Middle frontal gyrus (tissue), 1 donor: Measurements from ENCODE around the gene GZMM.

Source experiments
- DNase-seq: peaks from one replicate; pipeline ENCODE4 v3.0.0-alpha.2; 2015; ENCODE audit warnings: low spot score; ENCODE audit errors: extremely low spot score

Gene GZMM

GRCh38 chr19:533364-534058 is 10.3 kb upstream of the GZMM start:
- no peak for DNase-seq

- no peak for DNase-seq
Observed at GRCh38 chr19:534088-534487, 9.8 kb upstream of the GZMM start.

GRCh38 chr19:535017-535835 is 8.6 kb upstream of the GZMM start:
- no peak for DNase-seq

- DNase-seq = no peak
Observed at GRCh38 chr19:536031-536880, 7.6 kb upstream of the GZMM start.

GRCh38 chr19:536881-537404 is 6.9 kb upstream of the GZMM start:
- DNase-seq = no peak

GRCh38 chr19:538641-539428 is 5.0 kb upstream of the GZMM start:
- DNase-seq = no peak

- DNase-seq = no peak
Observed at GRCh38 chr19:539429-540030, 4.3 kb upstream of the GZMM start.

- DNase-seq = no peak
Observed at GRCh38 chr19:540867-541637, 2.8 kb upstream of the GZMM start.

GRCh38 chr19:541699-542098 is 2.2 kb upstream of the GZMM start:
- DNase-seq = no peak

GRCh38 chr19:542173-542866 is 1.5 kb upstream of the GZMM start:
- DNase-seq = no peak

- no peak for DNase-seq
Observed at GRCh38 chr19:547117-547516, 3.3 kb downstream of the GZMM start.

- no peak for DNase-seq
Observed at GRCh38 chr19:547836-548720, 4.2 kb downstream of the GZMM start.

- no peak for DNase-seq
Observed at GRCh38 chr19:548886-549830, 5.3 kb downstream of the GZMM start.

- no peak for DNase-seq
Observed at GRCh38 chr19:554817-555216, 11.0 kb downstream of the GZMM start.

- DNase-seq = no peak
Observed at GRCh38 chr19:555474-555808, 11.6 kb downstream of the GZMM start.

GRCh38 chr19:556611-557382 is 12.9 kb downstream of the GZMM start:
- DNase-seq = no peak
